BLaER1 (cell line): Measurements from ENCODE around the gene IRAK2.

Experiments used
- H3K27ac ChIP-seq: shearing (Covaris generic); formaldehyde crosslinking; 2 replicates; pipeline ENCODE4 v1.8.1; 2022
- H3K27me3 ChIP-seq: shearing (Covaris generic); formaldehyde crosslinking; 2 replicates; pipeline ENCODE4 v1.8.1; 2022
- H3K36me3 ChIP-seq: shearing (Covaris generic); formaldehyde crosslinking; 2 replicates; pipeline ENCODE4 v1.8.1; 2022
- H3K4me1 ChIP-seq: shearing (Covaris generic); formaldehyde crosslinking; 2 replicates; pipeline ENCODE4 v1.8.1; 2022
- H3K4me2 ChIP-seq: shearing (Covaris generic); formaldehyde crosslinking; 2 replicates; pipeline ENCODE4 v1.8.1; 2022
- H3K4me3 ChIP-seq: shearing (Covaris generic); formaldehyde crosslinking; 2 replicates; pipeline ENCODE4 v1.8.1; 2022
- H3K9ac ChIP-seq: shearing (Covaris generic); formaldehyde crosslinking; 2 replicates; pipeline ENCODE4 v1.8.1; 2022
- H3K9me3 ChIP-seq: shearing (Covaris generic); formaldehyde crosslinking; 2 replicates; pipeline ENCODE4 v1.8.1; 2022
- H4K20me1 ChIP-seq: shearing (Covaris generic); formaldehyde crosslinking; 2 replicates; pipeline ENCODE4 v1.8.1; 2022
- Cebpa-rat ChIP-seq: shearing (Covaris generic); IDR thresholded peaks from 2 replicates; pipeline ENCODE4 v1.8.1; 2022

The IRAK2 gene

DNA sequence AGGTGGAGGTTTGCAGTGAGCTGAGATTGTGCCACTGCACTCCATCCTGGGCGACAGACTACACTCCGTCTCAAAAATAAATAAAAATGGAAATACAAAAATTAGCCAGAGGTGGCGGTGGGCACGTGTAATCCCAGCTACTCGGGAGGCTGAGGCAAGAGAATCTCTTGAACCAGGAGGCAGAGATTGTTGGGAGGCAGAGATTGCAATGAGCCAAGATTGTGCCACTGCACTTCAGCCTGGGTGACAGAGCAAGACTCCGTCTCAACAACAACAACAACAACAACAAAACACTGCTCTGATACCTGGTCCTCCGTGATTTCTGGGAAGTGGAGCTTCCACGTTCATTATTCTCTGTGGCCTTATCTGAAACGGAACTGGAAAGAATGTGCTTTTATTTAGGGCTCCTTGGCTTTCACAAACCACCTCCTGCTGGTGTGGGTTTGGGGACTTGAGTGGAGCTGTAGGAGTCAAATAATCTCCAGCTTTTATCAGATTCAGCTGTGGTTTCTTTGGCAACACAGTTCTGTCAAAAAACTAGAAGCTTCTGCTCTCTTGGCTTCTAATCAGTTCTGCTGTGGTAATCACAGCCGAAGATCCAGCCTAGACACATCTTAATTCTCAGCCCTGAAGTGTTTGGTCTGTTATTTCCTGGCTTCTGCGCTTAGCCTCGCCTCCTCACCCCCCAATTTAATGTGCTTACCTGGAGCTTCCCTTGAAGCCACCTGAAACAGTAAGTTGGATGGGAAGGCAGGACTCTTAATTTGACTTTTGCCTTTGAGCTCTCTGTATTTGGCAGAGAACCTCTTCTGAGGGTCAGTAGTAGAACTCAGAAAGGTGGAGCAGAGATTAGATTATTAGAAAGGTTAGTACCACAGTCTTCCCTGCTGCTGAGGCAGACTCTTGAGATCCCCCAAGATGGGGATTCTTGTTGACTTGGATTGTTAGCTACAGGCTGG is 21.4 kb downstream of the IRAK2 start:
- no peak overlapping the region for H3K4me3 ChIP-seq
- H3K4me2 ChIP-seq, result peak overlapping the region; percentile 92
- H3K27me3 ChIP-seq, result no peaks in the 10 kb centered on the region
- no peaks in the 10 kb centered on the region for H3K9me3 ChIP-seq
- no peaks in the 10 kb centered on the region for H4K20me1 ChIP-seq
- peaks cover 100% of the 10 kb centered on the region for H3K4me1 ChIP-seq
- no peak for TF ChIP-seq Cebpa-rat
- peak overlapping the region; percentile 93 for H3K27ac ChIP-seq
- H3K36me3 ChIP-seq, result no peaks in the 10 kb centered on the region
- peak overlapping the region; percentile 56; the same call in 1 of the 2 replicates for H3K9ac ChIP-seq

DNA sequence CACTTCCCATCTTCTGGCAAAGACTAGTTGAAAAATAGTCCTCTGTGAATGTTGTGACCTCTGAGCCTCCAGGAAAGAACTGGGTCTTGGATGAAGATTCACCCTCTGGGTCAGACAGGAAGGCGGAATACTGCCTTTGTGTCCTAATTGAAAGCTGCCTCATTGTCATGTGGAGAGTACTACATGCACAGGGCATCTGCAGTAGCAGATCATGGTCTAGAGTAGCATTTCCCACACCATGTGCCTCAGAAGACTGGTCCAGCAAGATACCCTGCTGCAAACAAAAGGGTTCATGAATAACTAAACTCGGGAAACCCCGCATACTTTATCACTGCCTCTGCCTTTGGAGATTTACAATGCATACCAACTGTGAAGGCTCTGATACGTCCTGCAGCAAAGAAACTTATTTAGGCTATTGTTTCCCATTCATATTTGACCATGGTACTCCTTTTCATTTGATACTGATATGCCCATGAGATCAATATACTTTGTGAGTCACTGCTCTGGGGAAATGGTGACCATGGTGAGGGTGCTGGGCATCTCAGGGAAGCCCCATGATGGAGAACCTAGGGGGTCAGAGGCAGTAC is 22.7 kb downstream of the IRAK2 start:
- Histone ChIP-seq H3K9ac (peak overlapping the region; percentile 16; the same call in 1 of the 2 replicates), H3K36me3 (no peaks in the 10 kb centered on the region), H3K4me3 (no peak overlapping the region), H3K9me3 (no peaks in the 10 kb centered on the region), H4K20me1 (no peaks in the 10 kb centered on the region), H3K4me1 (peaks cover 100% of the 10 kb centered on the region), H3K27me3 (no peaks in the 10 kb centered on the region), H3K4me2 (peak overlapping the region; percentile 92), H3K27ac (peak overlapping the region; percentile 93)
- no peak for TF ChIP-seq Cebpa-rat

DNA sequence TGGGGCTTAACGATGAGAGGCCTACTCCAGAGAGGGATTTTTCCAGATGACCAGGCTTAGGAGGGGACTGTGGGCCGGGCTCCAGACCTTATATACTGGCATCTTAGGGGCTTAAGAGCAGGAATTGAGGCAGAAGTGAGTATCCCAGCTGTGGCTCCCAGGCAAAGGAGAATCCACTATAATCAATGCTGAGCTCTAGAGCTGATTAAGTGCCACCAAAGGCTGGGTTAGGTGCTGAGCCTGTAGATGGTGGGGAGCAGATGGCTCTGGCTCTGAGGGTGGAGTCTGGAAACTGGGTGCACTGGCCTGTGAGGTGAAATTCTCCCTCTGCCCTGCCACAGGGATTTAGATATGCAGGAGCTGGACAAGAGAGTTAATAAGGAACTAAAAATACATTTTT is 23.2 kb downstream of the IRAK2 start:
- H3K27me3 ChIP-seq, result no peaks in the 10 kb centered on the region
- H3K36me3 ChIP-seq, result no peaks in the 10 kb centered on the region
- H3K4me2 ChIP-seq, result peak overlapping the region; percentile 92
- peaks cover 100% of the 10 kb centered on the region for H3K4me1 ChIP-seq
- no peak for TF ChIP-seq Cebpa-rat
- no peaks in the 10 kb centered on the region for H3K9me3 ChIP-seq
- peak overlapping the region; percentile 93 for H3K27ac ChIP-seq
- H4K20me1 ChIP-seq, result no peaks in the 10 kb centered on the region
- 0 out of 2 replicates have a peak overlapping the region, but pooled peaks have one; percentile 21 for H3K9ac ChIP-seq
- no peak overlapping the region for H3K4me3 ChIP-seq

DNA sequence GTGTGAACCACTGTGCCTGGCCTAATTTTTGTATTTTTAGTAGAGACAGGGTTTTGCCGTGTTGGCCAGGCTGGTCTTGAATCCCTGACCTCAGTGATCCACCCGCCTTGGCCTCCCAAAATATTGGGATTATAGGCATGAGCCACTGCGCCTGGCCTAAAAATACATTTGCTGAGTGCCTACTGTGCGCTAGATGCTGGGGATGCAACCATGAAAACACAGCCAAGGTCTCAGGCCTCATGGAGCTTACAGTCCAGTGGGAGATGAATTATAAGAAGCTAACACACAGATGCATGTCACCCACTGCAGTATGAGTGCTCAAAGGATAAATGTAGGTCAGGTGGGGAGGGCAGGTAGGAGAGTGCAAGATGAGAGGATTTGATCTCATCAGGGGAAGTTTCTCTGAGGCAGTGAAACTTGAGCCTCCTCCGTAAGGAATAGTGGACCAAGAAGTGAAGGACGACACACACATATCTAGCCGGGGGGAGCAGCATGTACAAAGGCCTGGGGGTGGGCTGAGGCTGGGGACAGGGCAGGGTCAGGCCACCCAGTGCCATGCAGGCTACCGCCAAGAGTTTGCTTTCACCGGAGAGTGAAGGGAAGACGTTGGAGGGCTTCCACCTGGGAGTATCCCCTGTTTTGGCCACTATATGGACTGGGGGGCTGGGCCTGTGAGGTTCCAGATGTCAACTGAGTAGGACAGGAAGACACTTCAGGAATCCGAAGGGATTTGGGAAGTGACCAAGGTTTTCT is 24.3 kb downstream of the IRAK2 start:
- no peaks in the 10 kb centered on the region for H3K36me3 ChIP-seq
- H3K4me2 ChIP-seq, result peak overlapping the region; percentile 92
- H3K27ac ChIP-seq, result peak overlapping the region; percentile 93
- peak overlapping the region; percentile 70 for H3K9ac ChIP-seq
- TF ChIP-seq Cebpa-rat, result no peak
- no peaks in the 10 kb centered on the region for H3K27me3 ChIP-seq
- H3K9me3 ChIP-seq, result no peaks in the 10 kb centered on the region
- H4K20me1 ChIP-seq, result no peaks in the 10 kb centered on the region
- H3K4me1 ChIP-seq, result peaks cover 100% of the 10 kb centered on the region
- H3K4me3 ChIP-seq, result peak overlapping the region; percentile 57

DNA sequence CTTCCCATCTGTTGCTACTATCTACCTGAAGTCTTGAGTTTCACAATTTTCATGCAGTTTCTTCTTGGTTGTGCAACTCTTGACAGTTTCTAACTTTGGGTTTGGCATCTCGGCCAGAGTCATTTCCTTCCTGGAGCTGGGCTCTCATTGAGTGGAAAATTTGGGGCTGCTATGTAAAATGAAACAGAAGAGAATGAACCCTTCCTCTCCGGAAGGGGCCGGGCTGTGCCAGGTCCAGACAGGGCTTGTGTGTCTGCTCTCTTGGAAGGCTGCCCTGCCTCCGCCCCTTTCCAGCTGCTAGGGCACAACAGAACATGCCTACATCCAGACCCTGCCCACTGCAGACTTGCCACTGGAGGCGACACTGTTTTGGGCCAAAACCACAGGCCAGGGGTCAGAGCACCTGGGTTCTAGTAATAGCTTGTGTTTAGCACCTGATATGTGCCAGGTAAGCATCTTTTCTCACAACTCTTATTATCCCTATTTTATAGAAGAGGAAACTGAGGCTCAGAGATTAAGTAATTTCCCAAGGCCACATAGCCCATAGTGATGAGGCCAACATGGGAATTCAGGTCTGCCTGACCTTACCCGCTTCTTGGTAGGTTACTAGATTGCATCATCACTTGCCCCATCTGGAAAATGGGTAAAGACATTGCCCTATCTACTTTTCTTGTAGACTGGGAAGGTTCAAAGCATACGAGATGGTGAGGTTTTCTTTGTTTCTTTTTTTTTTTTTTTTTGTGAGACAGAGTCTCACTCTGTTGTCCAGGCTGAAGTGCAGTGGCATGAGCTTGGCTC is 25.0 kb downstream of the IRAK2 start:
- Histone ChIP-seq H3K4me1 (peaks cover 100% of the 10 kb centered on the region), H3K4me2 (peak overlapping the region; percentile 92), H4K20me1 (no peaks in the 10 kb centered on the region), H3K9me3 (no peaks in the 10 kb centered on the region), H3K27ac (peak overlapping the region; percentile 93), H3K36me3 (no peaks in the 10 kb centered on the region), H3K4me3 (peak overlapping the region; percentile 57), H3K9ac (peak overlapping the region; percentile 70), H3K27me3 (no peaks in the 10 kb centered on the region)
- peak; percentile 96 for TF ChIP-seq Cebpa-rat

DNA sequence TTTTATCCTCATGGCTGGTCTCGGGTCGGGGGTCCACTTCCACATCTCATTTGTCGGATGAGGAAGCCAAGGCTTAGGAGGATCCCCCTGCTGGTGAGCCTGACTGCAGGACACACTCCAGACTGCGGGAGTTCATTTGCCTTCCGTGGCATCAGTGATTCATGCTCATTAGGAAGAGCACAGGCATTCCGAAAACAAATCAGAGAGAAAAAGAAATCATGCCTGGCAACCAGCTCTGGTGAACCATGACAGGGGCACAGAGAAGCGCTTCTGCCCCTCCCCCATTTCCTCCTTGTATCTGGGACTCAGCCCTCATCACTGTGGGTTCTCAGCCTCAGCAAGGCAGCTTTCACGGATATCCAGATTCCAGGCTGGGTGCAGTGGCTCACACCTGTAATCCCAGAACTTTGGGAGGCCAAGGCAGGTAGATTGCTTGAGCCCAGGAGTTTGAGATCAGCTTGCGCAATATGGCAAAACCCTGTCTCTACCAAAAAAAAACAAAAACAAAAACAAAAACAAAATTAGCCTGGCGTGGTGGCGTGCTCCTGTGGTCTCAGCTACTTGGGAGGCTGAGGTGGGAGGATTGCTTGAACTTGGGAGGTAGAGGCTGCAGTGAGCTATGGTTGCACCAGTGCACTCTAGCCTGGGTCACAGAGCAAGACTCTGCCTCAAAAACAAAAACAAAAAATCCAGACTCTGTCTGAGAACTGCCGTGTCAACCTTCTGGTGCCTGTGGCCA is 28.4 kb downstream of the IRAK2 start:
- no peaks in the 10 kb centered on the region for H4K20me1 ChIP-seq
- H3K36me3 ChIP-seq, result no peaks in the 10 kb centered on the region
- peaks cover 100% of the 10 kb centered on the region for H3K4me1 ChIP-seq
- H3K4me2 ChIP-seq, result peak overlapping the region; percentile 92
- peak overlapping the region; percentile 93 for H3K27ac ChIP-seq
- no peaks in the 10 kb centered on the region for H3K27me3 ChIP-seq
- TF ChIP-seq Cebpa-rat, result peak; percentile 81
- no peaks in the 10 kb centered on the region for H3K9me3 ChIP-seq
- peak overlapping the region; percentile 80 for H3K9ac ChIP-seq
- H3K4me3 ChIP-seq, result peak overlapping the region; percentile 28

DNA sequence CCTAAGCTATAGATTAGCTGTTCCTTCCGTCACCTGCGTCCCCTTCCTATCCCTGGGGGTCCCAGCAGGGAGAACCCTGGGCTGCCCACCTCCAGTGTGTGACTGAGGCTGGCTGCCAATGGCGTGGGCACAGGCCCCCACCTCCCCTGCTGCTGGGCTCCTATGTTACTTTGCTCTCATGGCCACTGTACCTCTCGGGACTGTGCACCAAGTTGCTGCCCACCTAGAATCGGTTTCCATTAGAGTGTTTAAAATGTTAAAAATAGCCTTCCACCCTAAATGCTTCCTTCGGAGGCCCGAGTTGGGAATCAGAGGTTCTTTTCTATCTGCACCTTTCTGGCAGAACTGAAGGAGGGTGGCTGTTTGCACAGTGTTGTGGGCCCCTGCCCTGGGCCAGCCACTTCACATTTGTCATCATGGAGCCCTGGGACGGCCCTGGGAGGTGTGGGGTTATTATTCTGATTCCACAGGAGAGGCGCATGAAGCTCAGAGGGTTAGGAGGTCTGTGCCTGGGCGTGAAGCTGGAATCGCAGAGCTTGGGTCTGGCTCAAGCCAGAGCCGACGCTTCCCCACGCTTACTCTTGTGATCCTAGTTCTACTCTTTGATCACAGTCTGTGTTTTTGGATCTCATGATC is 29.1 kb downstream of the IRAK2 start:
- TF ChIP-seq Cebpa-rat, result no peak
- no peaks in the 10 kb centered on the region for H3K27me3 ChIP-seq
- H3K4me2 ChIP-seq, result peak overlapping the region; percentile 92
- no peaks in the 10 kb centered on the region for H3K36me3 ChIP-seq
- H3K4me3 ChIP-seq, result peak overlapping the region; percentile 28
- peaks cover 100% of the 10 kb centered on the region for H3K4me1 ChIP-seq
- no peaks in the 10 kb centered on the region for H4K20me1 ChIP-seq
- H3K27ac ChIP-seq, result peak overlapping the region; percentile 93
- H3K9ac ChIP-seq, result peak overlapping the region; percentile 80
- no peaks in the 10 kb centered on the region for H3K9me3 ChIP-seq

DNA sequence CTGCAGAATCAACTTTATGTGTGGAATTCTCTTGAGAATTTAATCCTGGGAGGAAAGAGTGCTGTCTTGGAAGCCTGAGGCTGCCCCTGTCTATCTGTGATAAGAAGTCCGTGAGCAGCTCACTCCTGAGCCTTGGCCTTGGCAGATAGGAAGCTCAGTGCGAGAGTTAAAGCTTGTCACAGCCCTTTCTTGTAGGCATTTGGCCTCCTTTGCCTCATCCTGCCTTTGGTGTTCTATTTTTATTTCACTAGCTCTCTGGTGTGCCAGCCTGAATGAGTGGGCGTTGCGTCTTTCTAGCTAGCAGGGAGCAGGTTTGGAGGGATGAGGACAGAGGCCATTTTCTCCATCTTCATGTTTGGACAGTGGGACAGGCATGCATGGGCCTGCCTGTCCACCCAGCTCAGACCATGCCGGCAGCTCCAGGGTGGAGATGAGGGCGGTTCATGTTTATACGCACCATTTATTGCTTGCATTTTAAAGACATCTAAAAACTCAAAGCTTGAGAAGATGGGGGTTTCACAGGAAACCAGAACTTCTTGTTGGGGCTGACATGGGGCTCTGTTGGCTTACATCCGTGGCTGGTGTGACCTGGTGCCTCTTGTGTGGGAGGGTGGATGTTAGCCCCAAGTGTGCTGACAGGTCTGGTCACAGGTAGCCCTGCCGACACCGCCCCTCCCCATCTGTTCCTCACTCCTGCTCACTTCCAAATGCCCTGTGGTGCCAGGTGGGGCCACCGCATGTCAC is 29.8 kb downstream of the IRAK2 start:
- H3K9ac ChIP-seq, result peak overlapping the region; percentile 80
- no peak for TF ChIP-seq Cebpa-rat
- H3K9me3 ChIP-seq, result no peaks in the 10 kb centered on the region
- H3K4me3 ChIP-seq, result peak overlapping the region; percentile 28
- H3K4me1 ChIP-seq, result peaks cover 100% of the 10 kb centered on the region
- peak overlapping the region; percentile 93 for H3K27ac ChIP-seq
- H3K27me3 ChIP-seq, result no peaks in the 10 kb centered on the region
- H4K20me1 ChIP-seq, result no peaks in the 10 kb centered on the region
- H3K36me3 ChIP-seq, result no peaks in the 10 kb centered on the region
- H3K4me2 ChIP-seq, result peak overlapping the region; percentile 92
